ENCODE measurements around the gene AP2A2.

DNA sequence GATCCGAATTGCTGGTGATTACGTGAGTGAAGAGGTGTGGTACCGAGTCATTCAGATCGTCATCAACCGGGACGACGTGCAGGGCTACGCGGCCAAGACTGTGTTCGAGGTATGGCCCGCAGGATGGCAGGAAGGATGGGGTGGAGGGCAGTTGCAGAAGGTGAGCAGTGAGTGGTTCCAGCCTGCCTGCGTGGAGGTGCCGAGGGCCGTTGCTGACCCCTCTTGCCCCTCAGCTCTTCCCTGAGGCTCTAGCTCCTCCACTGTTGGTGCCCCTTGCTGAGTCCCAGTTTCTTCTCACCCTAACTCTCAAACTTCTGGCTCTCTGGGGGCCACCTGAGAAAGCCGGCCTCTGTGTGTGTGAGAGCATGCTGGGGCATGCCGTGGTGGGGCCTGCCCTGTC lies 66.9 kb downstream of the AP2A2 start:
- TF ChIP-seq ZFHX2 (tag by site-specific recombination; conservative IDR thresholded peaks at IDR 0.05) (no peak), ZNF501 (tag by site-specific recombination; IDR thresholded peaks at IDR 0.05) (no peak), ZNF174 (tag by site-specific recombination; IDR thresholded peaks at IDR 0.05) (no peak), GLI4 (tag by site-specific recombination; IDR thresholded peaks at IDR 0.05) (no peak), ZNF223 (tag by site-specific recombination; IDR thresholded peaks at IDR 0.05) (no peak), TCF7L2 (IDR thresholded peaks at IDR 0.05; ENCODE audit: borderline replicate concordance, low read depth, low read length) (no peak), TRIM28 (IDR thresholded peaks at IDR 0.05; ENCODE audit: borderline replicate concordance, low read length) (no peak), FEZF1 (tag by site-specific recombination; IDR thresholded peaks at IDR 0.05) (no peak), ZNF155 (tag by site-specific recombination; IDR thresholded peaks at IDR 0.05) (no peak), HOXA7 (CRISPR knock-in tag; IDR thresholded peaks at IDR 0.05; ENCODE audit: borderline replicate concordance) (no peak)
- TF ChIP-seq, protein P1, sequence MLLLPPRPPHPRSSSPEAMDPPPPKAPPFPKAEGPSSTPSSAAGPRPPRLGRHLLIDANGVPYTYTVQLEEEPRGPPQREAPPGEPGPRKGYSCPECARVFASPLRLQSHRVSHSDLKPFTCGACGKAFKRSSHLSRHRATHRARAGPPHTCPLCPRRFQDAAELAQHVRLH (tag by site-specific recombination; IDR thresholded peaks at IDR 0.05), result no peak
- TF ChIP-seq, protein P2, sequence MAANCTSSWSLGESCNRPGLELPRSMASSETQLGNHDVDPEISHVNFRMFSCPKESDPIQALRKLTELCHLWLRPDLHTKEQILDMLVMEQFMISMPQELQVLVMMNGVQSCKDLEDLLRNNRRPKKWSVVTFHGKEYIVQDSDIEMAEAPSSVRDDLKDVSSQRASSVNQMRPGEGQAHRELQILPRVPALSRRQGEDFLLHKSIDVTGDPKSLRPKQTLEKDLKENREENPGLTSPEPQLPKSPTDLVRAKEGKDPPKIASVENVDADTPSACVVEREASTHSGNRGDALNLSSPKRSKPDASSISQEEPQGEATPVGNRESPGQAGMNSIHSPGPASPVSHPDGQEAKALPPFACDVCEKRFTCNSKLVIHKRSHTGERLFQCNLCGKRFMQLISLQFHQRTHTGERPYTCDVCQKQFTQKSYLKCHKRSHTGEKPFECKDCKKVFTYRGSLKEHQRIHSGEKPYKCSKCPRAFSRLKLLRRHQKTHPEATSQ (tag by site-specific recombination; IDR thresholded peaks at IDR 0.05), result no peak
- TF ChIP-seq, protein P3, sequence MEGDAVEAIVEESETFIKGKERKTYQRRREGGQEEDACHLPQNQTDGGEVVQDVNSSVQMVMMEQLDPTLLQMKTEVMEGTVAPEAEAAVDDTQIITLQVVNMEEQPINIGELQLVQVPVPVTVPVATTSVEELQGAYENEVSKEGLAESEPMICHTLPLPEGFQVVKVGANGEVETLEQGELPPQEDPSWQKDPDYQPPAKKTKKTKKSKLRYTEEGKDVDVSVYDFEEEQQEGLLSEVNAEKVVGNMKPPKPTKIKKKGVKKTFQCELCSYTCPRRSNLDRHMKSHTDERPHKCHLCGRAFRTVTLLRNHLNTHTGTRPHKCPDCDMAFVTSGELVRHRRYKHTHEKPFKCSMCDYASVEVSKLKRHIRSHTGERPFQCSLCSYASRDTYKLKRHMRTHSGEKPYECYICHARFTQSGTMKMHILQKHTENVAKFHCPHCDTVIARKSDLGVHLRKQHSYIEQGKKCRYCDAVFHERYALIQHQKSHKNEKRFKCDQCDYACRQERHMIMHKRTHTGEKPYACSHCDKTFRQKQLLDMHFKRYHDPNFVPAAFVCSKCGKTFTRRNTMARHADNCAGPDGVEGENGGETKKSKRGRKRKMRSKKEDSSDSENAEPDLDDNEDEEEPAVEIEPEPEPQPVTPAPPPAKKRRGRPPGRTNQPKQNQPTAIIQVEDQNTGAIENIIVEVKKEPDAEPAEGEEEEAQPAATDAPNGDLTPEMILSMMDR (tag by site-specific recombination; IDR thresholded peaks at IDR 0.05), result no peak
- TF ChIP-seq, protein P4, sequence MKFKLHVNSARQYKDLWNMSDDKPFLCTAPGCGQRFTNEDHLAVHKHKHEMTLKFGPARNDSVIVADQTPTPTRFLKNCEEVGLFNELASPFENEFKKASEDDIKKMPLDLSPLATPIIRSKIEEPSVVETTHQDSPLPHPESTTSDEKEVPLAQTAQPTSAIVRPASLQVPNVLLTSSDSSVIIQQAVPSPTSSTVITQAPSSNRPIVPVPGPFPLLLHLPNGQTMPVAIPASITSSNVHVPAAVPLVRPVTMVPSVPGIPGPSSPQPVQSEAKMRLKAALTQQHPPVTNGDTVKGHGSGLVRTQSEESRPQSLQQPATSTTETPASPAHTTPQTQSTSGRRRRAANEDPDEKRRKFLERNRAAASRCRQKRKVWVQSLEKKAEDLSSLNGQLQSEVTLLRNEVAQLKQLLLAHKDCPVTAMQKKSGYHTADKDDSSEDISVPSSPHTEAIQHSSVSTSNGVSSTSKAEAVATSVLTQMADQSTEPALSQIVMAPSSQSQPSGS (tag by site-specific recombination; IDR thresholded peaks at IDR 0.05; ENCODE audit: low read depth), result no peak
